K562 (cell line): Measurements from ENCODE around the gene PCARE. TPM values are rescaled to one million over a fixed set of nuclear protein-coding genes. Genes with fewer than 3 reads are reported as not detected.

ENCODE experiments used
- SP2 ChIP-seq: IDR thresholded peaks from 2 replicates; pipeline ENCODE4 v1.6.1; 2011; ENCODE audit warnings: mild to moderate bottlenecking, low read depth, low read length, moderate library complexity; ENCODE audit not compliant: poor library complexity, severe bottlenecking; ENCODE audit errors: extremely low read depth
- ZNF407 ChIP-seq: fragments of 450-650 bp; IDR thresholded peaks from 2 replicates; pipeline ENCODE4 v1.6.1; 2016; ENCODE audit warnings: low read depth
- polyA plus RNA-seq, 8 experiments: library from polyadenylated mRNA; depleted of rRNA in 4 of 8; stranded (reverse) in 5 of 8; unstranded in 3 of 8; fragments of >200 nt; fragmentation: Nextera tagmentation in 2 of 8; fragmentation: Illumina TruSeq in 1 of 8; extraction: Ambion mirVana in 2 of 8; extraction: Trizol in 1 of 8; gene quantifications; 2 replicates each; pipeline versions ENCODE4 v1.2.1 to v1.2.3, GENCODE V29; 2011 to 2014; ENCODE audit warnings: inconsistent platforms in 1 of 8, missing spikeins in 1 of 8
- total RNA-seq, 7 experiments: library from RNA; depleted of rRNA in 6 of 7; stranded (reverse); fragments of >200 nt in 6 of 7; fragmentation: Illumina TruSeq in 2 of 7; extraction: Trizol in 2 of 7; gene quantifications; 2 replicates each; pipeline versions ENCODE4 v1.2.1 to v1.2.3, GENCODE V29; 2011 to 2021; ENCODE audit warnings: low replicate concordance in 1 of 7

PCARE gene
- total and polyA plus RNA-seq, 9 of the 15 experiments (the other 6 are each of a cell fraction or from before 2014, with no cell fraction given): not detected

GRCh38 chr2:29013057-29013780, 61.1 kb downstream of the PCARE start (continued):
- no peak for TF ChIP-seq ZNF407
- no peak for TF ChIP-seq SP2
